ENCODE data around the gene FUCA2.
"Not testable (repeated sequence)": the region's sequence is repeated elsewhere in the genome, so short reads cannot be mapped to it uniquely, and the experiment has no call there.

Gene FUCA2

GRCh38 chr6:143505111-143505510 lies 6.4 kb downstream of the FUCA2 start:
- in situ Hi-C loops (cut with HindIII; ENCODE audit: low sequenced_read_pairs) = no loop called here

- in situ Hi-C loops (cut with HindIII; ENCODE audit: low sequenced_read_pairs) = no loop called here
Measured at GRCh38 chr6:143504369-143504768, 7.2 kb downstream of the FUCA2 start.

GRCh38 chr6:143501851-143502250 lies 9.7 kb downstream of the FUCA2 start:
- in situ Hi-C loops (cut with HindIII; ENCODE audit: low sequenced_read_pairs) = no loop called here

- in situ Hi-C loops (cut with HindIII; ENCODE audit: low sequenced_read_pairs) = no loop called here
Measured at GRCh38 chr6:143498428-143498827, 13.1 kb downstream of the FUCA2 start.

GRCh38 chr6:143496974-143497373 lies 14.5 kb downstream of the FUCA2 start:
- in situ Hi-C loops (cut with HindIII; ENCODE audit: low sequenced_read_pairs) = no loop called here

GRCh38 chr6:143490775-143491174 lies 20.7 kb downstream of the FUCA2 start:
- in situ Hi-C loops (cut with HindIII; ENCODE audit: low sequenced_read_pairs) = no loop called here

GRCh38 chr6:143490244-143490643 lies 21.3 kb downstream of the FUCA2 start:
- in situ Hi-C loops (cut with HindIII; ENCODE audit: low sequenced_read_pairs) = no loop called here

- in situ Hi-C loops (cut with HindIII; ENCODE audit: low sequenced_read_pairs) = no loop called here
Measured at GRCh38 chr6:143486752-143487151, 24.8 kb downstream of the FUCA2 start.

- in situ Hi-C loops (cut with HindIII; ENCODE audit: low sequenced_read_pairs) = no loop called here
Measured at GRCh38 chr6:143485967-143486366, 25.6 kb downstream of the FUCA2 start.

- in situ Hi-C loops (cut with HindIII; ENCODE audit: low sequenced_read_pairs) = no loop called here
Measured at GRCh38 chr6:143482593-143482992, 28.9 kb downstream of the FUCA2 start.

- in situ Hi-C loops (cut with HindIII; ENCODE audit: low sequenced_read_pairs) = no loop called here
Measured at GRCh38 chr6:143478479-143479062, 32.9 kb downstream of the FUCA2 start.

- in situ Hi-C loops (cut with HindIII; ENCODE audit: low sequenced_read_pairs) = no loop called here
Measured at GRCh38 chr6:143476545-143476944, 35.0 kb downstream of the FUCA2 start.

- in situ Hi-C loops (cut with HindIII; ENCODE audit: low sequenced_read_pairs) = no loop called here
Measured at GRCh38 chr6:143471822-143472221, 39.7 kb downstream of the FUCA2 start.

GRCh38 chr6:143468823-143469222 lies 42.7 kb downstream of the FUCA2 start:
- in situ Hi-C loops (cut with HindIII; ENCODE audit: low sequenced_read_pairs) = not testable (repeated sequence)

- in situ Hi-C loops (cut with HindIII; ENCODE audit: low sequenced_read_pairs) = no loop called here
Measured at GRCh38 chr6:143468026-143468425, 43.5 kb downstream of the FUCA2 start.

GRCh38 chr6:143465546-143465945 lies 46.0 kb downstream of the FUCA2 start:
- in situ Hi-C loops (cut with HindIII; ENCODE audit: low sequenced_read_pairs) = no loop called here

- in situ Hi-C loops (cut with HindIII; ENCODE audit: low sequenced_read_pairs) = no loop called here
Measured at GRCh38 chr6:143457563-143458359, 53.8 kb downstream of the FUCA2 start.

GRCh38 chr6:143451531-143451930 lies 60.0 kb downstream of the FUCA2 start:
- in situ Hi-C loops (cut with HindIII; ENCODE audit: low sequenced_read_pairs) = no loop called here

GRCh38 chr6:143450453-143451371 lies 60.8 kb downstream of the FUCA2 start, which contains the start of the genes ADAT2 and PEX3:
Gene ADAT2, minus strand, starts transcription at chr6:143450695. Its CDS starts 37 bp downstream, at chr6:143450658.
Gene PEX3, plus strand, starts transcription at chr6:143450805. Its CDS starts 238 bp downstream, at chr6:143451043.
- in situ Hi-C loops (cut with HindIII; ENCODE audit: low sequenced_read_pairs) = no loop called here

GRCh38 chr6:143449714-143450452 lies 61.6 kb downstream of the FUCA2 start:
- in situ Hi-C loops (cut with HindIII; ENCODE audit: low sequenced_read_pairs) = no loop called here
